ENCODE data around the gene MOBP.
"Not testable (repeated sequence)": the region's sequence is repeated elsewhere in the genome, so short reads cannot be mapped to it uniquely, and the experiment has no call there.

Gene MOBP

GRCh38 chr3:39449796-39450195 lies 17.7 kb upstream of the MOBP start:
- no peak for DNase-seq (ENCODE audit: low read depth)

- DNase-seq (ENCODE audit: low read depth): no peak
Measured at GRCh38 chr3:39453134-39453533, 14.3 kb upstream of the MOBP start.

- DNase-seq (ENCODE audit: low read depth): not testable (repeated sequence)
Measured at GRCh38 chr3:39453872-39454271, 13.6 kb upstream of the MOBP start.

DNA sequence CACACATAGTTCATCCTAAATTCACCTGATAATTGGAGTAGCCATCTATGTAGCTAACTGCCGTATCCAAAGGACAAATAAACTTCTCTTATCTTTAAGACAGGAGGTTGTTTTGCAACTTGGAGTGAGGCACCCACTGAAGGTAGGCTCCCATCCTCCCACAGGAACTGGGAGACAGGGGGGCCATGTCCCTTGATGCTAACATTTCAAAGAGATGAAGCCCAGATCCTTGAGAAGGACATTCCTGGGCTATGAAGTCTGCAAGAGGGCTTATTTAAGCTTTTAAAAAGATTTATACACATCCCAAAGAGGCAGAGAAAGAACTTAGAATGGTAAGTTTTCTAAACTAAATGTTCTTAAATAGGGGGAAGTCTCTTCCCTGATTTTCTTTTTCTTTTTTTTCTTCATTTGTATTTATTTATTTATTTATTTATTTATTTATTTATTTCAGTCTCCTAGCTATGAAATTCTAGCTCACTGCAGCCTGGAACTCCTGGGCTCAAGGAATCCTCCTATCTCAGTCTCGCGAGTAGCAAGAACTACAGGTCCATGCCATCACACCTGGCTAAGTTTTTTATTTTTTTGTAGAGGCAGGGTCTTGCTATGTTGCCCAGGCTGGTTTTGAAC lies 12.8 kb upstream of the MOBP start:
- no peak for DNase-seq (ENCODE audit: low read depth)

DNA sequence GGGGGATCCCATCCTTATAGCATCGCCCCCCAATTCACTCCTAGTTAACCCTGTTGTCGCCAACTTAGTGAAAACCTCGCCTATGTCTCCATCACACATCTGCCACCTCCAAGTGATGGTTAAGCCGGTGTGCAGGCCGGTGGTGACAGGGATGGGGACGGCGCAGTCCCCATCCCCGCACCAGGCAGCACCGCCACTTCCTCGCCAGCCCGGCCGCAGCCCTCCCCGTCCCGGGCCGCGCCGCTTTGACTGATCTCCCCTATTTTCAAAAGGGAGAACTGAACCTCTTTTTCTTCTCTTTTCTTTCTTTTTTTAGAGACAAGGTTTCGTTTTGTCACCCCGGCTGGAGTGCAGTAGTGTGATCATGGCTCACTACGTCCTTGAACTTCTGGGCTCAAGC lies 11.3 kb upstream of the MOBP start:
- no peak for DNase-seq (ENCODE audit: low read depth)

DNA sequence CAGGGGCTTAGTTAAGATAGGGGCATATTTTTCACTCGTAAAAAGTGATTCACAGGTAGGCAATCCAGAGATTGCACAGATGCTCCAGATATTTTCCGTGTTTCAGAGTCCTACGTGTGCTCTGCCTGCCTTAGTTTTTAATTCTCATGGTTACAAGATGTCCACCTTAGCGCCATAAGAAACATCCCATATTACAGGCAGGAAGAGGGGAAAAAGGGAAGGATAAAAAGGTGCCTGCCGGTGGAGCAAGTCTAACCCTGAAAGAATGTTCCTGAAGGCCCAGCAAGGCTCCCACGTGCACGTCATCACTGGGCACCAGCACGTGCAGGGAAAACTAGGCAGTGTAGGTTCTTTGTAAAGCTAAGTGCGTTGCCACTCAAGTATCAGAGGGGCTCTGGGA lies 10.1 kb upstream of the MOBP start:
- no peak for DNase-seq (ENCODE audit: low read depth)

- not testable (repeated sequence) for DNase-seq (ENCODE audit: low read depth)
Measured at GRCh38 chr3:39458579-39458978, 8.9 kb upstream of the MOBP start.

DNA sequence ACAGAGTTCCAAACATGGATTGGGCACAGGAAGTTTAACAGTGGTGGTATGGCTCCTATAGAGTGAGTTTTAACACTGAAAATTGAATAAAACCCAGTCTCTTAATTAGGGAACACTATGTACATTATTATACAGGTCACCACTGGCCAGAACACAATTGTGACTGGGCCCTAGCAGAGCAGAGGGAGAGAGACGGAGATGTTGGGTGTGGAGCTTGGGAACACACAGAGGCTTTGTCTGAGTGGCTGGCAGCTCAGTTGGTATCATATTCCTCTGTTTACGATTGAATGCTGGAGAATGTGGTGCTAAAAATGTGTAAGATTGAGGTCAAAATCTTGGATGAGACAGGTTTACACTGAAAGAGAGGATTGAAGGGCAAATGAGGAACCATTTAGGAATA lies 6.8 kb upstream of the MOBP start:
- DNase-seq (ENCODE audit: low read depth): no peak

DNA sequence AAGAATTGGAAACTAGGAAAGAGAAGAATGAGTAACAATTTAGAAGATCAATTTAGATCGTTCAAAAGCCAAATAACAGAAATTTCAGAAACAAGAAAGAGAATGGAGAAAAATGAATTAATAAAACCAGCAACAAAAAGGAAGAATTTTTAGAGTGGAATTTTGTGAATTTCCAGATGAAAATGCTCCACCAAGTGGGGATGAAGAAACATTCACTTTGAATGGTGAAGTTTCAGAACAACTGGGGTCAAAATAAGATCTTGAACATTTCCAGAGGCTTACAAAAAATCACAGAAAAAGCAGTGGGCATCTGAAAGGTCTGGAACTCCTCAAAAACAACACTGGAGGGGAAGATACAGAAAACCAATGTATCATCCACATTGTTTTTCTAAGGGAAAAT lies 4.2 kb upstream of the MOBP start:
- no peak for DNase-seq (ENCODE audit: low read depth)

DNA sequence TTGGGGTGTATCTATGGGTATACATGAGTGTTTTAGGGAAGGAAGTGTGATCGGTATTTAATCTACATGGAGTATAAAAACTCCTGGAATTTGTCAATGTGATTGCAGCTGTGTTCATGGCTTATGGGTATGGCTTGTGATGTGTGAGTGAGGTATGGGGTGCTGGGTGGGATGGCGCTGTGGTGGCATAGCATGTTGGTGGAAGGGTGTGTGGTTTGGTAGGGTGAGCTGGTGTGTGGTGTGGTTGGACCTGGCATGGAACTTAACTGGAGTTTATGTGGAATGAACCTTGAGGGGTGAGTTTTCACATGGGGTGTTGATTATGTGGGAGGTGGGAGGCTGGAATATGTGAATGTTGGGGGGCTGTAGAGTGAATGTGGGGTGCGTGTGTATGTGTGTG lies 492 bp upstream of the MOBP start:
- no peak for DNase-seq (ENCODE audit: low read depth)

- DNase-seq (ENCODE audit: low read depth): no peak
Measured at GRCh38 chr3:39468108-39468436, 592 bp downstream of the MOBP start.

- DNase-seq (ENCODE audit: low read depth): no peak
Measured at GRCh38 chr3:39469258-39469657, 1.8 kb downstream of the MOBP start.

- DNase-seq (ENCODE audit: low read depth): no peak
Measured at GRCh38 chr3:39469945-39470344, 2.5 kb downstream of the MOBP start.

DNA sequence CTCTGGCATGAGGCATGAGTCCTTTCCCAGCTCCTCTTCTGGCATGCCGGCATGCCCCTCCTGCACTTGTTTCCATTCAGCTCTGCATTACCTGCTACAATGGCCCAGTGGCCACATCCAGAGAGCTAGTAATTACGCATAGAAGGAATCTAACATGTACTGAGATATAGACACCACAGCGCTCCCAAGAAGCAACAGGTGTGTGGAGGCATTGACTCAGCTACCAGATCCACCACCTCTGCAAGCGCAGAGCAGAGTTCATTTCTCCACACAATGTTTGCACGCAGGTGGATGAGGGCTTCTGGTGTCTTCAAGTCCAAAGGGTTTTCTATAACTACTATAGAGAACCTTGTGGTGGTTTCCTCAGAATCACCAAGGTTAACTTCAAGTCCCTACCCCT lies 4.2 kb downstream of the MOBP start:
- DNase-seq (ENCODE audit: low read depth): no peak

- no peak for DNase-seq (ENCODE audit: low read depth)
Measured at GRCh38 chr3:39473452-39474125, 6.1 kb downstream of the MOBP start.

- no peak for DNase-seq (ENCODE audit: low read depth)
Measured at GRCh38 chr3:39474126-39474515, 6.6 kb downstream of the MOBP start.

- no peak for DNase-seq (ENCODE audit: low read depth)
Measured at GRCh38 chr3:39476783-39477182, 9.3 kb downstream of the MOBP start.

- DNase-seq (ENCODE audit: low read depth): no peak
Measured at GRCh38 chr3:39478226-39478625, 10.7 kb downstream of the MOBP start.

- DNase-seq (ENCODE audit: low read depth): no peak
Measured at GRCh38 chr3:39479701-39480414, 12.4 kb downstream of the MOBP start.

DNA sequence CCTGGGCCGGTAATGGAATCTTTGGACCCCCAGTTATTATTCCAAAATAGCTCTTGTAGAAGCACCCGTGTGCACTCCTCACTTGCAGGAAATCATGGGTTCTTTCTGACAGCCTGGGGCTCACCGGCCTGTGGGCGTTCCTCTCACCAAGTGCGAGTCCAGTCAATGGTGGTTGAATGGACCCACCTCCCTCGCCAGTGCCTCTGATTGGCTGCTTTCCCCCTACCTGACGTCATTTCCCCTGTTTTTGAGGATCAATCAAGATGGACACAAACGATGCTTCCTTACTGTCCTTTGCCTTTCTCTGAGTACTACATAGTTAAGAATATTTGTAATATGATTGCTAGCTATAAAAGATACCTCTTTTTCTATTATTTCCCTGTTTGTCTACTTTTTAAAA lies 18.1 kb downstream of the MOBP start:
- no peak for DNase-seq (ENCODE audit: low read depth)

DNA sequence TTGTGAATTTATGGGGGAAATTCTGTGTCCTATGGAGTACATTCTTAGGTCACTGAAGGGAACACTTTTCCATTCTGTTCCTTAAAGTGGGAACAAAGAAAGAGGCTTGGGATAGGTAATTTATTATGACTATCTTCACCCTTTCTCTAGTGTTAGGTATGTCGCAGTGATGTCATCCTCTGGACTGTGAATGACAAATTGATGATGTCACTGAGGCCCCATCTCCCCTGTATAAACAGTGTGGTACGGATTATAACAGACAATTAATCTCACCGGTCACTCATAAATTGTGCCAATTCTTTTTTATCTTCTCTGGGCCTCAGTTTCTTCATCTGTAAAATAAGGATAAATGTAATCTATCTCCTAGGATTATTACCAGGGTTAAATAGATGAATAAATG lies 23.5 kb downstream of the MOBP start:
- no peak for DNase-seq (ENCODE audit: low read depth)

GRCh38 chr3:39491733-39492350 lies 24.4 kb downstream of the MOBP start:
- DNase-seq (ENCODE audit: low read depth): no peak

GRCh38 chr3:39494781-39495180 lies 27.3 kb downstream of the MOBP start:
- DNase-seq (ENCODE audit: low read depth): no peak
